Subcutaneous adipose tissue (tissue), 4 donors: Measurements from ENCODE around the gene ZNFX1. TPM values are rescaled to one million over a fixed set of nuclear protein-coding genes. Genes with fewer than 3 reads are reported as not detected.

Experiments
- CTCF ChIP-seq: fragments of 450-650 bp; IDR thresholded peaks from one replicate; pipeline ENCODE4 v1.5.1; 2016; ENCODE audit warnings: low read depth, mild to moderate bottlenecking, control low read depth, antibody characterized with exemption, moderate library complexity
- total RNA-seq, 4 donors: library from RNA; depleted of rRNA; stranded (reverse); fragments of >200 nt; gene quantifications; one replicate each; pipeline ENCODE4 v1.1.0, GENCODE V29; 2016

The ZNFX1 gene
- total RNA-seq = 10 to 100 TPM; 35.2 to 46.2 (median 40.0) TPM

GRCh38 chr20:49278036-49278817 lies at the start of gene ZNFX1:
ZNFX1 (minus strand) TSS chr20:49278057; CDS start chr20:49275839, 2,218 bp downstream.
- no peak for TF ChIP-seq CTCF

GRCh38 chr20:49326026-49326425 lies 48.2 kb upstream of the ZNFX1 start:
- TF ChIP-seq CTCF = no peak

GRCh38 chr20:49324306-49324705 lies 46.4 kb upstream of the ZNFX1 start:
- TF ChIP-seq CTCF = no peak

- TF ChIP-seq CTCF = no peak
These were observed 45.9 kb upstream of the ZNFX1 start for GRCh38 chr20:49323622-49324238.

GRCh38 chr20:49320460-49320859 lies 42.6 kb upstream of the ZNFX1 start:
- TF ChIP-seq CTCF = no peak

GRCh38 chr20:49319208-49319809 lies 41.5 kb upstream of the ZNFX1 start:
- no peak for TF ChIP-seq CTCF
